Measurements from ENCODE around the gene TRPV4.

- TF ChIP-seq, protein P1, sequence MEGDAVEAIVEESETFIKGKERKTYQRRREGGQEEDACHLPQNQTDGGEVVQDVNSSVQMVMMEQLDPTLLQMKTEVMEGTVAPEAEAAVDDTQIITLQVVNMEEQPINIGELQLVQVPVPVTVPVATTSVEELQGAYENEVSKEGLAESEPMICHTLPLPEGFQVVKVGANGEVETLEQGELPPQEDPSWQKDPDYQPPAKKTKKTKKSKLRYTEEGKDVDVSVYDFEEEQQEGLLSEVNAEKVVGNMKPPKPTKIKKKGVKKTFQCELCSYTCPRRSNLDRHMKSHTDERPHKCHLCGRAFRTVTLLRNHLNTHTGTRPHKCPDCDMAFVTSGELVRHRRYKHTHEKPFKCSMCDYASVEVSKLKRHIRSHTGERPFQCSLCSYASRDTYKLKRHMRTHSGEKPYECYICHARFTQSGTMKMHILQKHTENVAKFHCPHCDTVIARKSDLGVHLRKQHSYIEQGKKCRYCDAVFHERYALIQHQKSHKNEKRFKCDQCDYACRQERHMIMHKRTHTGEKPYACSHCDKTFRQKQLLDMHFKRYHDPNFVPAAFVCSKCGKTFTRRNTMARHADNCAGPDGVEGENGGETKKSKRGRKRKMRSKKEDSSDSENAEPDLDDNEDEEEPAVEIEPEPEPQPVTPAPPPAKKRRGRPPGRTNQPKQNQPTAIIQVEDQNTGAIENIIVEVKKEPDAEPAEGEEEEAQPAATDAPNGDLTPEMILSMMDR (IDR thresholded peaks at IDR 0.05): no peak
- no peak for TF ChIP-seq POLR2AphosphoS5 (IDR thresholded peaks at IDR 0.05)
Measured at GRCh38 chr12:109795023-109795422, 38.2 kb downstream of the TRPV4 start.
